Transverse colon (tissue), 3 donors: ENCODE results near the gene TNRC6B.

Experiments used
- EP300 ChIP-seq: sonication (generic); formaldehyde crosslinking; IDR thresholded peaks from one replicate; pipeline ENCODE4 v1.6.1; 2017; ENCODE audit warnings: antibody characterized with exemption, low read depth
- TF ChIP-seq, protein P1 (sequence below), 5 experiments: fragments of 200-600 bp in 3 of 5; fragments of 450-650 bp in 2 of 5; sonication (generic) in 3 of 5; IDR thresholded peaks; 1 replicate in 2 of 5; 2 replicates in 3 of 5; pipeline ENCODE4 v1.5.1; 2016 to 2017; ENCODE audit warnings: antibody characterized with exemption in 5 of 5, inconsistent platforms in 3 of 5, mild to moderate bottlenecking in 2 of 5, moderate library complexity in 1 of 5

- TF ChIP-seq, protein P1, sequence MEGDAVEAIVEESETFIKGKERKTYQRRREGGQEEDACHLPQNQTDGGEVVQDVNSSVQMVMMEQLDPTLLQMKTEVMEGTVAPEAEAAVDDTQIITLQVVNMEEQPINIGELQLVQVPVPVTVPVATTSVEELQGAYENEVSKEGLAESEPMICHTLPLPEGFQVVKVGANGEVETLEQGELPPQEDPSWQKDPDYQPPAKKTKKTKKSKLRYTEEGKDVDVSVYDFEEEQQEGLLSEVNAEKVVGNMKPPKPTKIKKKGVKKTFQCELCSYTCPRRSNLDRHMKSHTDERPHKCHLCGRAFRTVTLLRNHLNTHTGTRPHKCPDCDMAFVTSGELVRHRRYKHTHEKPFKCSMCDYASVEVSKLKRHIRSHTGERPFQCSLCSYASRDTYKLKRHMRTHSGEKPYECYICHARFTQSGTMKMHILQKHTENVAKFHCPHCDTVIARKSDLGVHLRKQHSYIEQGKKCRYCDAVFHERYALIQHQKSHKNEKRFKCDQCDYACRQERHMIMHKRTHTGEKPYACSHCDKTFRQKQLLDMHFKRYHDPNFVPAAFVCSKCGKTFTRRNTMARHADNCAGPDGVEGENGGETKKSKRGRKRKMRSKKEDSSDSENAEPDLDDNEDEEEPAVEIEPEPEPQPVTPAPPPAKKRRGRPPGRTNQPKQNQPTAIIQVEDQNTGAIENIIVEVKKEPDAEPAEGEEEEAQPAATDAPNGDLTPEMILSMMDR (IDR thresholded peaks at IDR 0.05) = no peak
- TF ChIP-seq EP300 = no peak
Measured at GRCh38 chr22:40331706-40332105, 154.0 kb downstream of the TNRC6B start.
